GM19463 (cell line): ENCODE results near the gene PLCH1.
"Not testable (repeated sequence)": the region's sequence is repeated elsewhere in the genome, so short reads cannot be mapped to it uniquely, and the experiment has no call there.

ENCODE experiments used
- ATAC-seq: cut with Tn5 transposase; IDR thresholded peaks from one replicate; pipeline ENCODE4 v1.9.1; 2021; ENCODE audit warnings: mild to moderate bottlenecking, moderate library complexity; ENCODE audit not compliant: unreplicated experiment

The PLCH1 gene

DNA sequence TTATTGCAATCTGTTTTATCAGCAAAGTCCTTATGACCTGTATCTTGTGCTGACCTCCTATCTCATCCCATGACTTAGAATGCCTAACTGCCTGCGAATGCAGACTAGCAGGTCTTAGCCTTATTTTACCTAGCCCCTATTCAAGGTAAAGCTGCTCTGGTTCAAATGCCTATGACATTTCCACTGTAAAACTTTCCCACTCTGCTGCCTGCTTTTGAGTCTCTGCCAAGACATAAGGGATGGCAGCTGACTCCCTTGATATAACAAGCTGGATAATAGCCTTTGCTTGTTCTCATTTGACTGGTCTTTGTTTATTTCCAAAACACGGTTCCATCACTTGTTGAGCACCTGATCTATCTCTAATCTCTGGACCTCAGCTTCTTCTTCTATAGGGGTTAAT is 319.5 kb downstream of the PLCH1 start:
- ATAC-seq: no peak

DNA sequence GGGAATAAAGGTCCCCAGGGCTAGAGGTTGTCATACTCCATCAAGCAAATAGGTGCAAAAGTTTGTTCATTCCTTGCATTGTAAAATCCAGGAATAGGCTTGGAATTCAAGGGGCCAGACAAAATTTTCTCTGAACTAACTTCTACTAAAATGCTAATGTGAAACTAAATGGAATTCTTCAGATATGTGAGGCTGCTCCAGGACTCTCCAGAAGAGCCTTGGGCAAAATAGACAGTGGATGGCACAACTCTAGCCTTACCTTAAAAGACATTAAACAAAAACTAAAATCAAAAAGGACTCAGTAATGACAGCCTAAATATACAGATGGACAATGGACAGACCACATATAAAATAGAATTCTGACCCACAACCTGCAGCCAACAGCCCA is 320.6 kb downstream of the PLCH1 start:
- no peak for ATAC-seq

GRCh38 chr3:155423526-155424322 is 321.1 kb downstream of the PLCH1 start:
- no peak for ATAC-seq

- no peak for ATAC-seq
These were observed 323.9 kb downstream of the PLCH1 start for GRCh38 chr3:155420881-155421486.

GRCh38 chr3:155420406-155420805 is 324.5 kb downstream of the PLCH1 start:
- ATAC-seq: no peak

DNA sequence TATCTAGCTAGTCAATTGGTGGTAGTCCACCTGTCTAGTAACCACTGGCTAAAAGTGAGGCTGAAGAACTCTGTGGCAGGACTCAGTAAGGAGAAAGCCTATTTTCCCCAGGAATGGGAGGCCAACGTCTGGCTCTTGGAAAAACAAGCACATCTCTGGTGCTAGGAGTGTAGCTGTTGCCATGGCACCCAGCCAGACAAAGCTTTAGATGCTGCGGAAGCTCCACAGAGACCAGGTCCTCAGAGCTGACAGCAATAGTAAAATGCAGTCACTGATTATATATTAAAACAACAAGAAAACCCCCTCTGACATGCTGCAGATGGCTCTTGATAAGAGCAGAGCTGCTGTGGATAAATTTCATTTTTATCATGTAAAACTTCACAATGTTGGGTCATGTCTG is 326.5 kb downstream of the PLCH1 start:
- ATAC-seq: no peak

DNA sequence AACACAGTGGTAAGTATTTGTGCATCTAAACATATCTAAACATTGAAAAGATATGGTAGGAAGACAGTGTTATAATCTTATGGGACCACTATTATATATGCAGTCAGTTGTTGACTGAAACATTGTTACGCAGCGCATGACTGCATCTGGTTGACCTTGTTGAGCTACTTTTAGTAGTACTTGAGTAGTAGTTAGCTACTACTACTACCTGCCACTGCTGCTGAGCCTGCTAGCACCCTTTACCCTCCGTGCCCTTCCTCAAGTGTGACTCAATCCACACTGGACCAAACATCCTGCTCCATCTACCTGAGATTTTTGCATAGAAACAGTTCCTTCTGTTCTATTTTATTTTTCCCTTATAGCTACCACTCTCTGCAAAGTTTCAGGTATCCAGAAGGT is 327.8 kb downstream of the PLCH1 start:
- no peak for ATAC-seq

GRCh38 chr3:155416500-155417118 is 328.3 kb downstream of the PLCH1 start:
- ATAC-seq: no peak

DNA sequence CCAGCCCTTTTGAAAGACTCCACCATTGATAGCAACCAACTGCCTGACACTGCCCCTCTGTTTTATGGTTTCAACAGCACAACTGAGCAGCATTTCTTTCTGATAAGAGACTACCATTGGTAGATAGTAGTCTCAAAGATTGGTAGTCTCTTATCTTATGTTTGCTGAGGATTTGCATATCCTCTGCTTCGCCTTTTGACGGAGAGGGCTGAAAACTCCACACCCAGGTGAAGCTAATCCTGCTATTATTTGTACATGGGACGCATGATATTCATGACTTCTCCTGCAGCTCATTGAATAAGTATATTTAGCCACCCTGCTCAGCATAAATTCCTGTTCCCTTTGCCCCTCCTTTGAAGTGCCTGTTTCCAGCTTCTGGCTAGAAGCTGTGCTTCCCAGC is 332.0 kb downstream of the PLCH1 start:
- ATAC-seq: no peak

DNA sequence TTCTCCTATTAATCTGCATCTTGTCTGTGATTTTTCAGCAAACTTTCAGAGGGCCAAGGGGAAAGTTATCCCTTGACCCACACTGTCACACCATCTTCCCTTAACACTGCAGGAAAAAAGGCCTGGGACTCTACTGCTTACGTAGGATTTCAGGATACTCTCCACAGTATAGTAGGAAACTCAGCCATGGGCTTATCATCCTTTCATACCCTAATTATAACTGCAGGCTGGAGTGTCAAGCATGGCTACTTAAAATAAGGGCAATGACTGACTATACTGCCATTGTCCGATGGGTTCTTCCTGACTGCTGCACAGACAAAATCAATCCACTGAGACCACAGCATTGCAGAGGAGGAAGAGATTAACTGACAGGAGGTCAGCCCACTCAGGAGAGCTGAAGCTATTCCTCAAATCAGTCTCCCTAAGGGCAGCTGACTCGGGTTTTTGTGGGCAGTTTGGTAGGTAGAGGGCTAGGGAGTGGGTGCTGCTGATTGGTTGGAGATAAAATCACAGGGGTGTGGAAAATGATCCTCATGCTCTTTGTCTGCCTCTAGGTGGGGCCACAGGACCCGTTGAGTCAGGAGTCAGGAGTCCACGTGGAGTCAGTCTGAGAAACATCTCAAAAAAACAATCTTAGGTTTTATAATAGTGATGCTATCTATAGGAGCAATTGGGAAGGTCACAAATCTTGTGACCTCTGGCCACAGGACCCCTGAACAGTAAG is 333.2 kb downstream of the PLCH1 start:
- ATAC-seq: peak; percentile 50

GRCh38 chr3:155409336-155409735 is 335.5 kb downstream of the PLCH1 start:
- ATAC-seq: no peak

DNA sequence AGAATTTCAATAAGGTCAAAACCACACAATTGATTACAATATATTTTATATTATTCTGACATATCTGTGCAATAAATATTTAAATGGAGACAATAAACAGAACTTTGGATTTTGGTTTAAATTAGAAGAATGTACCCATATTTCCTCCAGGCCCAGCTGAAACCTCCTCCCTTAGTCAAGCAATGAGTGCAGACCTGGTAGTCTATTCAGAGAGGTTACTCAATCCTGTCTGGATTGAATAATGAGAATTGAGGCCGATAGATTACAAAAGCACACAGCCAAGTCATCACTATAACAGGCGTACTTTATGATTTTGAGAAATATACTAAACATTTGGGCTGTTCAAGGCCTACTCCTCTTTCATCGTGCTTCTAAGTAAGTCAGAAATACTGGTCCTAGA is 336.9 kb downstream of the PLCH1 start:
- ATAC-seq: no peak

DNA sequence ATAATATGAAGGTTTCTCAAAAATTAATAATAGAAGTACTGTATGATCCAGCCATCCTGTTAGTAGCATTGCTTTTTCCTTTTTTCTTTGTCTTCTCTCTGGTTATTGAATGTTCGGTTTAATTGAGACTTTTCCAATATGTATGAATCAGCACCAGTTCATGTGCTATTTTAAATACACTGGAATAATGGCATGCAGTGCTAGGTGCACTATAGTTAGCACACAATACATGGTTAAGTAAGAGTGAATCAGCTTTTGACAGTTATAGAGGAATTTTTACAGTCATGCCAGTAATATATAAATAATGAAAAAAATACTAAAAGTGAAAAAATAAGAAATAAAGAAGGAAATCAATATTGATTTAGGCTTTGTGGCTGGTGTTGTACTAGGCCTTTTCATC is 337.5 kb downstream of the PLCH1 start:
- ATAC-seq: no peak

- ATAC-seq: no peak
These were observed 340.4 kb downstream of the PLCH1 start for GRCh38 chr3:155404486-155404885.

GRCh38 chr3:155402656-155403055 is 342.2 kb downstream of the PLCH1 start:
- ATAC-seq: no peak

DNA sequence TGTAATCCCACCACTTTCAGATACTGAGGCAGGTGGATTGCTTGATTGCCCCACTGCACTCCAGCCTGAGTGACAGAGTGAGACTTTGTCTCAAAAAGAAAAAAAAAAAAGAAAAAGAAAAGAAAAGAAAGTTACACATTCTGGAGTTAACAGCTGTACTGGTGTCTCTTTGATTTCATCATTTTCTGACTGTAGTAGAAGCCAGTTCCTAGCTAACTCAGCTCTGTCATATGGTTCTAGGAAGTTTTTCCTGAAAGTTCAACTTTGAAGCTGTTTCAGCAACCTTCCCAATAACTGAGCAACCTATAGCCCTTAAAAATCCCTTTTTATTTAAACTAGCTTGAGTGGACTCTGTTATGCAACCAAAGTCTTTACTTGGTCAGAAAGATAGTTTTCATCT is 346.8 kb downstream of the PLCH1 start:
- ATAC-seq: no peak

DNA sequence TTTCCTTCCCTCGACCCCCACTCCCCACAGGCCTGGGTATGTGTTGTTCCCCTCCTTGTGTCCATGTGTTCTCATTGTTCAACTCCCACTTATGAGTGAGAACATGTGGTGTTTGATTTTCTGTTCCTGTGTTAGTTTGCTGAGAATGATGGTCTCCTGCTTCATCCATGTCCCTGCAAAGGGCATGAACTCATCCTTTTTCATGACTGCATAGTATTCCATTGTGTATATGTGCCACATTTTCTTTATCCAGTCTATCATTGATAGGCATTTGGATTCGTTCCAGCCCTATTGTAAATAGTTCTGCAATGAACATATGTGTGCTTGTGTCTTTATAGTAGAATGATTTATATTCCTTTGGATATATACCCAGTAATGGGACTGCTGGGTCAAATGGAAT is 350.0 kb downstream of the PLCH1 start:
- not testable (repeated sequence) for ATAC-seq

- no peak for ATAC-seq
These were observed 350.6 kb downstream of the PLCH1 start for GRCh38 chr3:155394240-155394639.

- no peak for ATAC-seq
These were observed 351.6 kb downstream of the PLCH1 start for GRCh38 chr3:155393316-155393715.

- no peak for ATAC-seq
These were observed 352.7 kb downstream of the PLCH1 start for GRCh38 chr3:155392138-155392537.

DNA sequence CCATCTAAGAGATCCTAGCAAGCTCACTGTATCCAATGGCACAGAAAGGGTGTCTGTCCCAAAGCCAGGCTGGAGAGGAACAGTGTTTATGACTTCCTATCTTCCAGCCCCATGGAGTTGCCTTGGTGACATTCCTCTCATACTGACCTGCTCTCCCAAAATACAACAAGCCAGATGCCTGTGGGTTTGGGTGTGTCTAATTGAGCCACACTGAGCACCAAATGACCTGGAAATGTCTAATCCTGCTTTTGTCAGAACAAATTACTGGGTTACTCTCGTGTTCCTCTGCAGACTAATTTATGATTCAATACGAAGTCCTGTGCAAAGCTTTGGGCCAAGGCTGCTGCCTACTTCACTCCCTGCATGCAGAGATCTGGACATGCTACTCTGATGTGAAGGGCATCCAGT is 353.3 kb downstream of the PLCH1 start:
- no peak for ATAC-seq

DNA sequence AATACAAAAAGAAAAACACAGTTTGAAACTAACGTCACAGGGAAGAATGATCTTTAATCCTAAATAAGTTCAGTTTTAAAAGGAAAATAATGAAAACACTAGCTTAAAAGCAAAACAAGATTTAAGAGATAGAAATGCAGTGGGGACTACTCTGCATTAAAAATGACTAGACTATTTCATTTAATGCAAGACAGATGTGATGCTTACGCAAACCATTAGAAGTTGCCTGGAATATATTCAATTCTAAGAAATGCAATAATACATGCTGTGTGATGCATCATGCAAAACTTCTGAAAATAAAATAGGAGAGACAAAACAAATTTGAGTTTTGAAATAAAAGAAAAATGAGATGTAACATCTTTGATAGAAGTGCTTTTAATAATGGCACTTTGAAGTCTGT is 353.8 kb downstream of the PLCH1 start:
- ATAC-seq: no peak
